ENCODE data around the gene HNF1A.

The HNF1A gene

GRCh38 chr12:120956579-120957300, 21.6 kb upstream of the HNF1A start:
- no peaks in the 10 kb centered on the region for H3K36me3 ChIP-seq (ENCODE audit: control insufficient read depth in 5 of 5, insufficient read depth in 5 of 5, low read length in 5 of 5)
- H3K4me3 ChIP-seq (ENCODE audit: low read depth in 1 of 5, low read length in 5 of 5): no peak overlapping the region
- H3K27me3 ChIP-seq (ENCODE audit: control insufficient read depth in 5 of 5, insufficient read depth in 4 of 5, low read length in 5 of 5): peaks cover 0 to 3% (median 0%) of the 10 kb centered on the region in 5 donors
- peaks cover 0 to 3% (median 3%) of the 10 kb centered on the region in 5 donors for H3K9me3 ChIP-seq (ENCODE audit: control insufficient read depth in 5 of 5, low read length in 5 of 5)
- H3K4me1 ChIP-seq (ENCODE audit: control insufficient read depth in 5 of 5, insufficient read depth in 5 of 5, low read length in 5 of 5): no peaks in the 10 kb centered on the region
- H3K9ac ChIP-seq (ENCODE audit: low read length in 5 of 5): no peak overlapping the region
- H3K27ac ChIP-seq (ENCODE audit: low read depth, low read length): no peak overlapping the region

GRCh38 chr12:120959111-120959878, 19.0 kb upstream of the HNF1A start:
- Histone ChIP-seq H3K36me3 (ENCODE audit: control insufficient read depth in 5 of 5, insufficient read depth in 5 of 5, low read length in 5 of 5) (no peaks in the 10 kb centered on the region), H3K4me1 (ENCODE audit: control insufficient read depth in 5 of 5, insufficient read depth in 5 of 5, low read length in 5 of 5) (no peaks in the 10 kb centered on the region), H3K27ac (ENCODE audit: low read depth, low read length) (no peak overlapping the region), H3K4me3 (ENCODE audit: low read depth in 1 of 5, low read length in 5 of 5) (no peak overlapping the region), H3K9ac (ENCODE audit: low read length in 5 of 5) (no peak overlapping the region), H3K27me3 (ENCODE audit: control insufficient read depth in 5 of 5, insufficient read depth in 4 of 5, low read length in 5 of 5) (peaks cover 0 to 3% (median 0%) of the 10 kb centered on the region in 5 donors), H3K9me3 (ENCODE audit: control insufficient read depth in 5 of 5, low read length in 5 of 5) (peaks cover 0 to 3% (median 3%) of the 10 kb centered on the region in 5 donors)

GRCh38 chr12:120960657-120961056, 17.7 kb upstream of the HNF1A start:
- Histone ChIP-seq H3K27ac (ENCODE audit: low read depth, low read length) (no peak overlapping the region), H3K9ac (ENCODE audit: low read length in 5 of 5) (no peak overlapping the region), H3K27me3 (ENCODE audit: control insufficient read depth in 5 of 5, insufficient read depth in 4 of 5, low read length in 5 of 5) (peaks cover 0 to 3% (median 0%) of the 10 kb centered on the region in 5 donors), H3K9me3 (ENCODE audit: control insufficient read depth in 5 of 5, low read length in 5 of 5) (no peaks in the 10 kb centered on the region), H3K4me1 (ENCODE audit: control insufficient read depth in 5 of 5, insufficient read depth in 5 of 5, low read length in 5 of 5) (no peaks in the 10 kb centered on the region), H3K36me3 (ENCODE audit: control insufficient read depth in 5 of 5, insufficient read depth in 5 of 5, low read length in 5 of 5) (no peaks in the 10 kb centered on the region), H3K4me3 (ENCODE audit: low read depth in 1 of 5, low read length in 5 of 5) (no peak overlapping the region)

- Histone ChIP-seq H3K4me3 (ENCODE audit: low read depth in 1 of 5, low read length in 5 of 5) (no peak overlapping the region), H3K9ac (ENCODE audit: low read length in 5 of 5) (no peak overlapping the region), H3K4me1 (ENCODE audit: control insufficient read depth in 5 of 5, insufficient read depth in 5 of 5, low read length in 5 of 5) (no peaks in the 10 kb centered on the region), H3K27ac (ENCODE audit: low read depth, low read length) (no peak overlapping the region), H3K36me3 (ENCODE audit: control insufficient read depth in 5 of 5, insufficient read depth in 5 of 5, low read length in 5 of 5) (no peaks in the 10 kb centered on the region), H3K27me3 (ENCODE audit: control insufficient read depth in 5 of 5, insufficient read depth in 4 of 5, low read length in 5 of 5) (no peaks in the 10 kb centered on the region), H3K9me3 (ENCODE audit: control insufficient read depth in 5 of 5, low read length in 5 of 5) (no peaks in the 10 kb centered on the region)
Measured at GRCh38 chr12:120961604-120962531, 16.5 kb upstream of the HNF1A start.

GRCh38 chr12:120962532-120963020, 15.8 kb upstream of the HNF1A start:
- Histone ChIP-seq H3K9ac (ENCODE audit: low read length in 5 of 5) (no peak overlapping the region), H3K27ac (ENCODE audit: low read depth, low read length) (no peak overlapping the region), H3K36me3 (ENCODE audit: control insufficient read depth in 5 of 5, insufficient read depth in 5 of 5, low read length in 5 of 5) (no peaks in the 10 kb centered on the region)

GRCh38 chr12:120964298-120964697, 14.0 kb upstream of the HNF1A start:
- no peaks in the 10 kb centered on the region for H3K9me3 ChIP-seq (ENCODE audit: control insufficient read depth in 5 of 5, low read length in 5 of 5)
- no peaks in the 10 kb centered on the region for H3K27me3 ChIP-seq (ENCODE audit: control insufficient read depth in 5 of 5, insufficient read depth in 4 of 5, low read length in 5 of 5)
- H3K27ac ChIP-seq (ENCODE audit: low read depth, low read length): no peak overlapping the region
- no peaks in the 10 kb centered on the region for H3K4me1 ChIP-seq (ENCODE audit: control insufficient read depth in 5 of 5, insufficient read depth in 5 of 5, low read length in 5 of 5)
- H3K4me3 ChIP-seq (ENCODE audit: low read depth in 1 of 5, low read length in 5 of 5): no peak overlapping the region
- no peak overlapping the region for H3K9ac ChIP-seq (ENCODE audit: low read length in 5 of 5)
- no peaks in the 10 kb centered on the region for H3K36me3 ChIP-seq (ENCODE audit: control insufficient read depth in 5 of 5, insufficient read depth in 5 of 5, low read length in 5 of 5)

More at GRCh38 chr12:120962532-120963020, 15.8 kb upstream of the HNF1A start:
- no peaks in the 10 kb centered on the region for H3K9me3 ChIP-seq (ENCODE audit: control insufficient read depth in 5 of 5, low read length in 5 of 5)
- H3K4me3 ChIP-seq (ENCODE audit: low read depth in 1 of 5, low read length in 5 of 5): no peak overlapping the region
- H3K4me1 ChIP-seq (ENCODE audit: control insufficient read depth in 5 of 5, insufficient read depth in 5 of 5, low read length in 5 of 5): no peaks in the 10 kb centered on the region
- H3K27me3 ChIP-seq (ENCODE audit: control insufficient read depth in 5 of 5, insufficient read depth in 4 of 5, low read length in 5 of 5): no peaks in the 10 kb centered on the region

- no peaks in the 10 kb centered on the region for H3K27me3 ChIP-seq (ENCODE audit: control insufficient read depth in 5 of 5, insufficient read depth in 4 of 5, low read length in 5 of 5)
- H3K36me3 ChIP-seq (ENCODE audit: control insufficient read depth in 5 of 5, insufficient read depth in 5 of 5, low read length in 5 of 5): no peaks in the 10 kb centered on the region
- no peak overlapping the region for H3K27ac ChIP-seq (ENCODE audit: low read depth, low read length)
- H3K9ac ChIP-seq (ENCODE audit: low read length in 5 of 5): no peak overlapping the region
- H3K9me3 ChIP-seq (ENCODE audit: control insufficient read depth in 5 of 5, low read length in 5 of 5): no peaks in the 10 kb centered on the region
- H3K4me3 ChIP-seq (ENCODE audit: low read depth in 1 of 5, low read length in 5 of 5): no peak overlapping the region
- H3K4me1 ChIP-seq (ENCODE audit: control insufficient read depth in 5 of 5, insufficient read depth in 5 of 5, low read length in 5 of 5): no peaks in the 10 kb centered on the region
Measured at GRCh38 chr12:120965534-120966091, 12.7 kb upstream of the HNF1A start.

- Histone ChIP-seq H3K4me1 (ENCODE audit: control insufficient read depth in 5 of 5, insufficient read depth in 5 of 5, low read length in 5 of 5) (peaks cover 0 to 3% (median 0%) of the 10 kb centered on the region in 5 donors), H3K27me3 (ENCODE audit: control insufficient read depth in 5 of 5, insufficient read depth in 4 of 5, low read length in 5 of 5) (no peaks in the 10 kb centered on the region), H3K27ac (ENCODE audit: low read depth, low read length) (no peak overlapping the region), H3K36me3 (ENCODE audit: control insufficient read depth in 5 of 5, insufficient read depth in 5 of 5, low read length in 5 of 5) (no peaks in the 10 kb centered on the region), H3K9ac (ENCODE audit: low read length in 5 of 5) (no peak overlapping the region), H3K9me3 (ENCODE audit: control insufficient read depth in 5 of 5, low read length in 5 of 5) (no peaks in the 10 kb centered on the region), H3K4me3 (ENCODE audit: low read depth in 1 of 5, low read length in 5 of 5) (no peak overlapping the region)
Measured at GRCh38 chr12:120970310-120970709, 8.0 kb upstream of the HNF1A start.

GRCh38 chr12:120971299-120972180, 6.8 kb upstream of the HNF1A start:
- Histone ChIP-seq H3K36me3 (ENCODE audit: control insufficient read depth in 5 of 5, insufficient read depth in 5 of 5, low read length in 5 of 5) (no peaks in the 10 kb centered on the region), H3K4me1 (ENCODE audit: control insufficient read depth in 5 of 5, insufficient read depth in 5 of 5, low read length in 5 of 5) (peaks cover 0 to 3% (median 0%) of the 10 kb centered on the region in 5 donors), H3K27me3 (ENCODE audit: control insufficient read depth in 5 of 5, insufficient read depth in 4 of 5, low read length in 5 of 5) (peaks cover 0 to 2% (median 0%) of the 10 kb centered on the region in 5 donors), H3K4me3 (ENCODE audit: low read depth in 1 of 5, low read length in 5 of 5) (no peak overlapping the region), H3K9me3 (ENCODE audit: control insufficient read depth in 5 of 5, low read length in 5 of 5) (no peaks in the 10 kb centered on the region), H3K27ac (ENCODE audit: low read depth, low read length) (no peak overlapping the region), H3K9ac (ENCODE audit: low read length in 5 of 5) (no peak overlapping the region)

All from subcutaneous abdominal adipose tissue (tissue), 5 donors.